ENCODE data around the gene DHPS. TPM values are rescaled to one million over a fixed set of nuclear protein-coding genes. Genes with fewer than 3 reads are reported as not detected.
A peak's percentile ranks its signal among the peaks of the same experiment; 100 is the strongest.
"Not testable (repeated sequence)": the region's sequence is repeated elsewhere in the genome, so short reads cannot be mapped to it uniquely, and the experiment has no call there.

Gene DHPS
- polyA plus RNA-seq, 1 experiment = 92.2 TPM

DNA sequence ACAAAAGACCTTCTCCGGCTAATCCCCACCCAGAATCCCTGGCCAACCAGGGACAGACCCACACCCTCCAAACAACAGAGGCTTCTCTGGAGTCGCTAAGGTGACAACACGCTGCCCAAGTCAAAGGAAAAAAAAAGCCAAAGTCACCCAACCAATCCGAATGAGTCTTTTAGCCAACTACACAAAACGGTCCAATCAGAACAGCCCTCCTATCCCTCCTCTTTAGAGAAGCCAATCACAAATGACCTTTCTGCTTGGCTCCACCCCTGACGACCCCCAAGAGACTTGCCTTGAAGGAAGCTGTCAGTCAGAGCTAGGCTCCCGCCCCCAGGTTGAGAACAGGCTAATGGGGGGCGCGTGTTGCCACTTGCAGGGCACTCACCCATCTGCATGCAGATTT lies 21.4 kb upstream of the DHPS start:
- no peak overlapping the region for H3K4me3 ChIP-seq (ENCODE audit: low read depth, low read length)
- POLR2A ChIA-PET = no interaction called here
- H3K27me3 ChIP-seq (ENCODE audit: control insufficient read depth, insufficient read depth, low read length) = no peaks in the 10 kb centered on the region
- peaks cover 52% of the 10 kb centered on the region for H3K36me3 ChIP-seq (ENCODE audit: control insufficient read depth, insufficient read depth, low read length)
- TF ChIP-seq, protein P1, sequence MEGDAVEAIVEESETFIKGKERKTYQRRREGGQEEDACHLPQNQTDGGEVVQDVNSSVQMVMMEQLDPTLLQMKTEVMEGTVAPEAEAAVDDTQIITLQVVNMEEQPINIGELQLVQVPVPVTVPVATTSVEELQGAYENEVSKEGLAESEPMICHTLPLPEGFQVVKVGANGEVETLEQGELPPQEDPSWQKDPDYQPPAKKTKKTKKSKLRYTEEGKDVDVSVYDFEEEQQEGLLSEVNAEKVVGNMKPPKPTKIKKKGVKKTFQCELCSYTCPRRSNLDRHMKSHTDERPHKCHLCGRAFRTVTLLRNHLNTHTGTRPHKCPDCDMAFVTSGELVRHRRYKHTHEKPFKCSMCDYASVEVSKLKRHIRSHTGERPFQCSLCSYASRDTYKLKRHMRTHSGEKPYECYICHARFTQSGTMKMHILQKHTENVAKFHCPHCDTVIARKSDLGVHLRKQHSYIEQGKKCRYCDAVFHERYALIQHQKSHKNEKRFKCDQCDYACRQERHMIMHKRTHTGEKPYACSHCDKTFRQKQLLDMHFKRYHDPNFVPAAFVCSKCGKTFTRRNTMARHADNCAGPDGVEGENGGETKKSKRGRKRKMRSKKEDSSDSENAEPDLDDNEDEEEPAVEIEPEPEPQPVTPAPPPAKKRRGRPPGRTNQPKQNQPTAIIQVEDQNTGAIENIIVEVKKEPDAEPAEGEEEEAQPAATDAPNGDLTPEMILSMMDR (IDR thresholded peaks at IDR 0.05; ENCODE audit: insufficient read depth, low read depth, low read length) = no peak
- CTCF ChIA-PET = no interaction called here
- DNase-seq (ENCODE audit: low read depth) = no peak

DNA sequence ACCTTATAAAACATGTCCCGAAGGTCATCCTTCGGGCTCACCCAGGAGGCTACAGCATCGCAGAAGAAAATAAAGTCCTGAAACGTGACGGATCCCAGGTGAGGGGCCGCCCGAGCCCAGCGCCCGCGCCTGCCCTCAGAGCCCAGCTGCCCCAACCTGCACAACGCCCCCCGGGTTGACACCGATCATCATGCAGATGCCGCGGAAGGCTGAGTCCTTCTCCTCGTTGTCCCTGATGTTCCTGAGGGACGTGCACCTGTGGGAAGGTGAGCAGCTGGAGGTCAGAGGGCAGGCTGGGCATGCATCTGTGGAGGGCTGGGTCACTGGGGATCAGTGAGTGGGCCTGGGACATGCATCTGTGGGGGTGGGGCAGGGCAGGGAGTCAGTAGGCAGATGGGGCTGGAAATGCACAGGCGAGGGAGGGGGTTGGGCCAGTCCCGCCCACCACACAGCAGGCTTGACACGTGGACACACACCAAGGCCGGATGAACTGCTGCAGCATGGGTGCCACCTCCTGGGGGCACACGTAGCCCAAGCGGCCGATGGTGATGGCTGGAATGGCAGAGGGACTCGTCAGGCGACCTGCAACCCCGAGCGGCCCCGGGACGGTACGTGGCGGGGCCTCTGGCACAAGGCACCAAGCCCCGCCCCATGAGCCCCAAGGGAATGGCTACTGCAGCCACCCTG lies 20.1 kb upstream of the DHPS start:
- TF ChIP-seq, protein P1 (IDR thresholded peaks at IDR 0.05; ENCODE audit: insufficient read depth, low read depth, low read length) = no peak
- peaks cover 53% of the 10 kb centered on the region for H3K36me3 ChIP-seq (ENCODE audit: control insufficient read depth, insufficient read depth, low read length)
- no peak for DNase-seq (ENCODE audit: low read depth)
- CTCF ChIA-PET = no interaction called here
- POLR2A ChIA-PET = no interaction called here
- no peak overlapping the region for H3K4me3 ChIP-seq (ENCODE audit: low read depth, low read length)
- H3K27me3 ChIP-seq (ENCODE audit: control insufficient read depth, insufficient read depth, low read length) = no peaks in the 10 kb centered on the region

DNA sequence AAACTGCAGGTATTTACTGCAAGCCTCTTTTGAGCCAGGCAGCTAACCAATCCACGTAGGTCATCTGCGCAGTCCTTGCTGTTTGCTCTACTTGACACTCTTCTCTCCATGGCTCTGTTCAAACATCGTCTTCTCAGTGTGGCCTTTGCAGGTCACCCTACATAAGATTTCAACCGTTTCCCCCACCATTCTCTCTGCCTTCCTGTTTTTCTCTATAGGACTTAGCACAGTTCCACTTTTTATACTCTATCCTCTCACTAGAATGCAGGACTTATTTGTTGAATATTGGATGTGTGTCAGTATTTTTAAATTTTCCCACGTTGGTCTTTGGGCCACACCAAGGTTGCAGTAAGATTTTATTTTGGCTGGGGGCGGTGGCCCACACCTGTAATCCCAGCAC lies 16.5 kb upstream of the DHPS start:
- DNase-seq (ENCODE audit: low read depth) = no peak
- ChIA-PET POLR2A (no interaction called here), CTCF (interaction anchor here (0.6 to 1.6 kb wide), 2 partner anchors 10 to 17 kb away, joined by 3 to 4 read pairs; partner anchors contain the start of gene DHPS)
- TF ChIP-seq, protein P1 (IDR thresholded peaks at IDR 0.05; ENCODE audit: insufficient read depth, low read depth, low read length) = no peak
- Histone ChIP-seq H3K36me3 (ENCODE audit: control insufficient read depth, insufficient read depth, low read length) (peaks cover 30% of the 10 kb centered on the region), H3K4me3 (ENCODE audit: low read depth, low read length) (no peak overlapping the region), H3K27me3 (ENCODE audit: control insufficient read depth, insufficient read depth, low read length) (no peaks in the 10 kb centered on the region)

DNA sequence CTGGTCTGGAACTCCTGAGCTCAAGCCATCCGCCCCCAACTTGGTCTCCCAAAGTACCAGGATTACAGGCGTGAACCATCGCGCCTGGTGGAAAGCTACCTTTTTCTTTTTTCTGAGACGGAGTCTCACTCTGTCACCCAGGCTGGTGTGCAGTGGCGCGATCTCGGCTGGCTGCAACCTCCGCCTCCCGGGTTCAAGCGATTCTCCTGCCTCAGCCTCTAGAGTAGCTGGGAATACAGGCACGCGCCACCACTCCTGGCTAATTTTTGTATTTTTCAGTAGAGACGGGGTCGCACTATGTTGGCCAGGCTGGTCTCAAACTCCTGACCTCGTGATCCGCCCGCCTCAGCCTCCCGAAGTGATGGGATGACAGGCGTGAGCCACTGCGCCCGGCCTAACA lies 15.7 kb upstream of the DHPS start:
- DNase-seq (ENCODE audit: low read depth); H3K27me3 ChIP-seq (ENCODE audit: control insufficient read depth, insufficient read depth, low read length); POLR2A ChIA-PET; H3K4me3 ChIP-seq (ENCODE audit: low read depth, low read length): not testable (repeated sequence)
- CTCF ChIA-PET = interaction anchor here (1.0 to 1.6 kb wide), 3 partner anchors 16 to 60 kb away, joined by 3 to 4 read pairs (median 3); partner anchors contain the start of gene DHPS
- peaks cover 27% of the 10 kb centered on the region for H3K36me3 ChIP-seq (ENCODE audit: control insufficient read depth, insufficient read depth, low read length)

DNA sequence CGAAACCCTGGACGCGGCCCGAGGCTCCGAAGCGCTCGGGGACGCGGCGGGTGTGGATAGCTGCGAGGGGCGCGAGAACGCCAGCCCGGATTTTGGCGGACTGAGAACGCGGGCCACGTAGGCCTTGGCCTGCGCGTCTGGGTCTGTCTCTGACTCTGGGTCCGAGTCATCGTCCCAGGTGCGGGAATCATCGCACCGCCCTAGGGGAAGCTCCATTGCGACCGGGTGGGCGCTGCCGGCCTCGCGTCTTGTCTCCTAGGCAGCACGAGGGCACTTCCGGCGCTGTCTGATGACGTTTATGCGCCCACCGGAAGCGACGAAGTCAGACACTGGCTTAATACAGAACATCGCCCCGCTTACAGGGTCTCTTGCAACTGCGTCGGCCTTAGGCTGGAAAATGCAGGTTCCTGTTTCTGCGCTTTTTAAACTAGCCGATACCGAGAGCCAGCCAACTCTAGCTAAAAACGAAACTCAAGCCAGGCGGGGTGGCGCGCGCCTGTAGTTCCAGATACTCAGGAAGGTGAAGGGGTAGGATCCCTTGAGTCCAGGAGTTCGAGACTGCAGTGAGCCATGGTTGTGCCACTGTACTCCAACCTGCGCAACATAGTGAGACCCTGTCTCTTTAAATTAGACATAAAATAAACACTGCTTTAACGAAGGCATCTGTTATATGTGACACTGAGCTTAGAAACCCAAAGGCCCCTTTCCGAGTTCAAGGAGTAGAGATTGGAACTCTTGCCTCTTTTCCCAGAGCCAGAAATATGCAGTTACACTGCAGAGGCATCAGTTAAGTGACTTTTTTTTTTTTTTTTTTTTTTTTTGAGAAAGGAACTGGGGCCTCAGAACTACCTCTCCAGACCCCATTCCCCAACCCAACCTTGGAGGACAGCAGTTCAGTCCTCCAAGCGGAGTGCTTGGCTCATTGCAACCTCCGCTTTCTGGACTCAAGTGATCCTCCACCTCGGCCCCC lies 15.0 kb upstream of the DHPS start, which contains the start of gene FBXW9:
TSS of gene FBXW9 (minus strand) at position 266 of the 970 bp plus-strand sequence. CDS start at position 216, 50 bp downstream.
- ChIA-PET CTCF (interaction anchor here (0.8 to 1.6 kb wide), 5 partner anchors 15 to 174 kb away, joined by 3 to 4 read pairs (median 3); partner anchors contain the start of gene DHPS), POLR2A (interaction anchor here (0.6 kb wide), 1 partner anchor 62 kb away, joined by 4 read pairs; no protein-coding TSS in a partner anchor)
- no peaks in the 10 kb centered on the region for H3K27me3 ChIP-seq (ENCODE audit: control insufficient read depth, insufficient read depth, low read length)
- TF ChIP-seq, protein P1 (IDR thresholded peaks at IDR 0.05; ENCODE audit: insufficient read depth, low read depth, low read length) = no peak
- H3K4me3 ChIP-seq (ENCODE audit: low read depth, low read length) = peak within 1 kb of the TSS; percentile 82
- DNase-seq (ENCODE audit: low read depth) = peak; percentile 63
- peaks cover 22% of the 10 kb centered on the region for H3K36me3 ChIP-seq (ENCODE audit: control insufficient read depth, insufficient read depth, low read length)

Data from BJ (cell line).